ENCODE data around the gene SHISA8. TPM values are rescaled to one million over a fixed set of nuclear protein-coding genes. Genes with fewer than 3 reads are reported as not detected.

Gene SHISA8
- polyA plus RNA-seq, 1 donor from 2014 or later, result 1.7 TPM

DNA sequence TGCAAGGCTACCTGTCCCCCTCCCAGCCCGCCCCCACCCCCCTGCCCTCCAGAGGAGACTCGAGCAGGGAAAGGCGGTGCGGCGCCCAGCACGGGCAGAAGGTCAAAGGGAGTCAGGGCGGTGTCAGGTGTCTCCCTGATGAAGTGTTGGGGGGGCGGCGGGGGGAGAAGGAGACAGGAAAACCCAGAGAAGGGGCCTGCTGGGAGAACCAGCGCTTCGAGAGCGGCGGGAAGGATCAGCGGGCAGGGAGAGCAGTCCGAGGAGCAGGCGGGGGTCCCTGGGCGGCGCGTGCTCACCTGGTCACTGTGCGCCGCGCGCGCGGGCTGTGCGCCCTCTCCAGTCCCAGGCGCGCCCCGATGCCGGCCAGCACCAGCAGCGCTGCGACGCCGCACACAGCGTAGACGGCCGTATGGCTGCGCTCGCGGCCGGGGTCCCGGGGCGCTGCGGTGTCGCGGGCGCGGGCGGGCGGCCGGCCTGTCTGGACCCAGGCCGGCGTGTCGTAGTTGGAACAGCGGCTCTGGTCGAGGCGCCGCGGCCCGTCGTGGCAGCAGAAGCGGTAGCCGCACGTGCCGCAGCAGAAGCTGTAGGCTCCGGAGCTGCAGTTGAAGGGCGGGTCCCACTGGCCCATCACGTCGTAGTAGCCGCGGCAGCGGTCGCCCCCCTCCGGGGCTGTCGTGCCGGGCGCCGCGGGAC is 886 bp downstream of the SHISA8 start:
- Mint-ChIP-seq H3K9me3 (no peaks in the 10 kb centered on the region), H3K36me3 (peaks cover 2% of the 10 kb centered on the region), H3K4me3 (peak overlapping the region; percentile 51 to 92 (median 84)), H3K4me1 (peaks cover 24 to 47% (median 34%) of the 10 kb centered on the region in 3 donors), H3K27me3 (peaks cover 18% of the 10 kb centered on the region), H3K27ac (peak overlapping the region in 1 of 3 donors; percentile 83)

DNA sequence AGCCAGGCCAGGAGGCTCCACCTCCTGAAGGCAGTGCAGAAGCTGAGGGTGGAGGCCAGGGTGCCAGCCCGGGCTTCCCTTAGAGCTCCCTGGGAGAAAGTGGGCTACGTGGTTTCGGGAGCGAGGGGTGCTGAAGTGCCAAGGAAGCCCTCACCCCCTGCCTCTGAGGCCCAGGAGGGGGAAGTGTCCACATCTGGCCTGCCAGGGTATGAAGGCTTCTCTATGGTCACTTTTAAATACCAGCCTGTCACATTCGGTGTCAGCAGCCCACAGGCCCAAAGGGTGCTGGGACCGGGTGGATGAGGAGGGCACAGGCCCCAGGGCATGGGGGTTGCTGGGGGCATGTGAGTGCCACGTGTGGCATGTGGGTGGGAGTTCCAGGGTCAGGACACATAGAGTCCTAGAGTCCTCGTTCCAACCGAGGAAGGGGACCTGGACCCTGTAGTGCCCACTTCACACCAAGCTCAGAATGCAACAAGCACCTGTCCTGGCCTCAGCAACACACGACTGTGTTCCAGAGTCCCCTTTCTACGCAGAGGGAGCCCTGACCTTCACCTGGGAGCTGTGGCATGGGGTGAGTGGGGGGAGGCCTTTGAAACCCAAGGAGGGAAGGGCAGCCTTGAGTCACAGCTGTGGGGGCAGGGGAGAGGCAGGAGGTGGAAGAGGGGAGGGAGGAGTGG is 1.7 kb downstream of the SHISA8 start:
- peaks cover 2% of the 10 kb centered on the region for H3K36me3 Mint-ChIP-seq
- peaks cover 18% of the 10 kb centered on the region for H3K27me3 Mint-ChIP-seq
- peak overlapping the region; percentile 83 for H3K27ac Mint-ChIP-seq
- peak overlapping the region; percentile 51 to 91 (median 85) for H3K4me3 Mint-ChIP-seq
- H3K9me3 Mint-ChIP-seq, result no peaks in the 10 kb centered on the region
- H3K4me1 Mint-ChIP-seq, result peaks cover 23 to 47% (median 37%) of the 10 kb centered on the region in 3 donors

- H3K27ac Mint-ChIP-seq, result peak overlapping the region; percentile 83
- no peaks in the 10 kb centered on the region for H3K9me3 Mint-ChIP-seq
- peak overlapping the region; percentile 51 to 91 (median 85) for H3K4me3 Mint-ChIP-seq
- H3K36me3 Mint-ChIP-seq, result peaks cover 2% of the 10 kb centered on the region
- peaks cover 19 to 43% (median 34%) of the 10 kb centered on the region in 3 donors for H3K4me1 Mint-ChIP-seq
- H3K27me3 Mint-ChIP-seq, result peaks cover 18% of the 10 kb centered on the region
Measured at GRCh38 chr22:41912338-41913039, 2.4 kb downstream of the SHISA8 start.

DNA sequence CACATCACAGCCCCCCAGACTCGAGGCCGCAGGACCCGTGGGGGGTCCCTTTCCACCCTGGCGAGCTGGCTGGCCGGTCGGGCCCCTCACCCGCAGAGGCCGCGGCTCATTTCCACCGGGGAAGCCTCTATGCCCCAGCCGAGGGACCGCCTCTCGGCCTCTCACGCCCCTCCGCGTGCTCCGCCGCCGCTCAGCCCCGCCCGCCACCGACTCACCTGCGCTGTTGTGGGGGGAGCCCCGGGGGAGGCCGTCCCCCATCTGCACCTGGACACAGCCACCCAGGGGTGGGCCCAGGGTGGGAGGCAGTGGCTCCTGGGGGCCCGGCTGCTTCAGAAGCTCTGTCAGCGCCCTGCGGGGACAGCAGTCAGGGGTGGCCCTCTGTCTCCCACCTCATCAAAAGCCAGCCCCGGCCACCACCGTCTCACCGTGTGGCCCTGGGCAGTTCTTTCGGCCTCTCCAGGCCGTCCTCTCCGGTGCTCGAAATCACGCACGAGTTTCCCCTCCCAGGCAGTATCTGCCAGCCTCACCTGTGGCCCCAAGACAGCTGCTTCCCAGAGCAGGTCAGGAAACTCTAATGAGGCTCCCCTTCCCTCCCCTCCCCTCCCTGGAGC is 3.8 kb downstream of the SHISA8 start:
- Mint-ChIP-seq H3K4me1 (peaks cover 15 to 36% (median 31%) of the 10 kb centered on the region in 3 donors), H3K27ac (peak overlapping the region; percentile 73 to 91 (median 83))

DNA sequence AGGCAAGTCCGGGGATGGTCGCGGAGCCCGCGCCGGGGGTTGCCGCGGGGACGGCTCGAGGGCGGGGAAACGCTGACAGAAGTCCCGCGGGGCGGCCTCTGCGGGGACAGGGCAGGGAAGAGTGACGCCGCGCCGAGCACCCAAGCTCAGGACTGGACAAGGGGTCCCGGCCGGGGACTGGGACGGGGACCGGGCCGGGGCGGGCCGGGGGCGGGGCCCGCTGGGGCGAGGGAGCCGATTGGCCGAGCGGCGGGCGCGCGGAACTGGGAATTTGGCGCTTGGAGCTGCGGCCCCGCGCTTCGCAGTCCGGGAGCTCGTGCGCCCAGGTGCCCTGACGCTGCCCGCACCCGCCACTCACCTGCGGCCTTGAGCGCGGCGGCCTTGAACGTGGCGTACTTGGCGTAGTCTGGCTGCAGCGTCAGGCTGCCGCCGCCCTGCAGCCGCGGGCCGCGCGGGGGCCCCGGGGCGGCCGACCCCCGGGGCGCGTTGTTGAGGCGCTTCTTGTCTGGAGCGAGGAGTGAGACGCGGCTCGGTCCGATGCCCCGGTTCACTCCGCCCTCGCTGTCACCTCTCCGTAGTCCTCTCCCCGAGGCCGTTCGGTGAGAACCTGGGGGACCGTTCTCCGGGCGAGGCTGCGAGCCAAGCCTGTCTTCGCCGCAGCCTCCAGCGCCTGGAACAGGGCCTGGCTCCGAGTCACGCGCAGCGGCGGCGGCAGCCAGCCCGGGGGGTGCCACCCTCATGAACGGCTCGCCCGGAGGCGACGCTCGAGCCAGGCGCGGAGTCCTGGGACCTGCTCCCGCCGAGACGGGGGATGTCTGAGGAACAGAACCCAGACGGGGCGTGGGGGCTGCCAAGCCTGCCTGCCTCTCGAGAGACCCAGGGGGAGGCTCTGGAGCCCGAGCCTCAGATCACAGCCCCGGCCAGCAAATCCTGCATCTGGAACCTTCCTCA is 4.5 kb downstream of the SHISA8 start:
- Mint-ChIP-seq H3K36me3 (peaks cover 6% of the 10 kb centered on the region), H3K4me1 (peaks cover 9 to 31% (median 29%) of the 10 kb centered on the region in 3 donors), H3K4me3 (peak overlapping the region; percentile 71 to 86 (median 80)), H3K9me3 (no peaks in the 10 kb centered on the region), H3K27ac (peak overlapping the region in 2 of 3 donors; percentile 83 to 91), H3K27me3 (peaks cover 11% of the 10 kb centered on the region)

More for the DNA sequence above, 3.8 kb downstream of the SHISA8 start:
- Mint-ChIP-seq H3K9me3 (no peaks in the 10 kb centered on the region), H3K4me3 (peak overlapping the region; percentile 41 to 92 (median 84)), H3K27me3 (peaks cover 16% of the 10 kb centered on the region), H3K36me3 (peaks cover 4% of the 10 kb centered on the region)

- Mint-ChIP-seq H3K27me3 (peaks cover 11% of the 10 kb centered on the region), H3K9me3 (no peaks in the 10 kb centered on the region), H3K4me1 (peaks cover 9 to 31% (median 29%) of the 10 kb centered on the region in 3 donors), H3K4me3 (peak overlapping the region; percentile 60 to 90 (median 84)), H3K36me3 (peaks cover 6% of the 10 kb centered on the region), H3K27ac (peak overlapping the region; percentile 96 to 99 (median 97))
Measured at GRCh38 chr22:41909310-41910049, 5.4 kb downstream of the SHISA8 start.

GRCh38 chr22:41908411-41909309 is 6.2 kb downstream of the SHISA8 start:
- H3K27me3 Mint-ChIP-seq, result peaks cover 11% of the 10 kb centered on the region
- peak overlapping the region; percentile 96 to 99 (median 97) for H3K27ac Mint-ChIP-seq
- peak overlapping the region; percentile 60 to 90 (median 88) for H3K4me3 Mint-ChIP-seq
- peaks cover 6% of the 10 kb centered on the region for H3K36me3 Mint-ChIP-seq
- no peaks in the 10 kb centered on the region for H3K9me3 Mint-ChIP-seq
- peaks cover 9 to 31% (median 29%) of the 10 kb centered on the region in 3 donors for H3K4me1 Mint-ChIP-seq

DNA sequence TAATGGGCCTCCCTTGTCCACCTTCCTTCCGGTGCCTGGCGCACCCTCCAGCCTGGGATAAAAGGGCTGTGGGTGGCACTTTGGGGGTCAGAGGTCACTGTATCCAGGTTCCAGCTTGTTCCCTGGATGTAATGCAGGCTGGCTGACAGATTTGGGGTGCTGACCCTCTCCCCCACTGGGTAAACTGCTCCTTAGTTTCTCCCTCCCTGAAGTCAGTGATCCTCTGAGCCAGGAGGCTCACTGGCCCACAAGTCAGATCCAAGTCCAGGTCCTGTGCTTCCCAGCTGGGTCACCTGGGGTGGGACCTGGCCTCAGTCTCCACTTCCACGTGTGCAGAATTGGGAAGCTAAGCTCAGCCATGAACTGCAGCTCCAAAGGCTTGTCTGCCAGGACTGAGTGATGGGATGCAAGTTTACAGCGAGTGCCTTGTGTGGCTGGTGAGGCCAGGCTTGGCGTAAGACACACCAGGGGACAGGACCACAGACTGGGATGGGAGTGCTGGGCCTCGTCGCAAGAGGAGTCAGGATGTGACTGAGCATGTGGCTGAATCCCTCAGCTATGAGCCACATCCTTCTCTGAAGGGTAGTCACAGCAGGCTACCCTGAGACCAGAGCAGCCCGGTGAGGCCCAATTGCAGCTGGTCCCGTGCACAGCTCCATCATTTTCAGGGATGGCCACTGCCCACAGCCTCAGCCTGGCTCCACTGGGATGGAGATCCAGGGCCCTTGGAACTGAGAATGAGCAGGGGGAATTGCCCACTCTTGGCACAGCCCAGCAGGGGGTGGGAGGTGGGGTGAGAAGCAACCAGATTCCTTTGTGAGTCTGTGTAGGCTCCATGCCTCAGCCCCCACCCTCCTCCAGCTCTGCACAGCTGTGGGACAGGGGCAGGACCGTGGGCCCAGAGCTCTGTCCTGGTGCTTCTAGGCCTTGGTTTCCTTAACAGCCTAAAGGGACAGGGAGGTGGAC is 7.2 kb downstream of the SHISA8 start:
- Mint-ChIP-seq H3K9me3 (no peaks in the 10 kb centered on the region), H3K27me3 (peaks cover 10% of the 10 kb centered on the region), H3K4me3 (peak overlapping the region in 3 of 4 donors; percentile 41 to 90 (median 88)), H3K27ac (peak overlapping the region; percentile 55 to 99 (median 87)), H3K4me1 (peaks cover 9 to 25% (median 24%) of the 10 kb centered on the region in 3 donors), H3K36me3 (peaks cover 6% of the 10 kb centered on the region)

DNA sequence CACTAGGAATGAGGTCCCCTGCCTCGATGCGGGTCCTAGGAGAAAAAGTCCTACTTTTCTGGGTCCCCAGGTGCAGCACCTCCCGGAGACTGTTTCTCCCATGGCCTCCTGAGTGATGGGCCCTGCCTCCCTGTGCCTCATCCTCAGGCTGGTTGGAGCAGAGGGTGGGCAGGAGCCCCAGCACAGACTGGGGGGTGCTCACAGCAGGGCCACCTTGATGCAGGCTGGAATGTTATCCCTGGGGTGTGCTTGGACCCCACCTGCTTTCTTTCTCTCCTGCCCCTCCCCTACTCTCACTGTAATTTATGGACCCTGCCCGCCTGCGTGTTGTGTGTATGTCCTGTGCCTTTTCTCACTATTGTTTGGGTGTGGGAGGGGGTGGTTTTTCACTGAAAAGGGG is 8.1 kb downstream of the SHISA8 start:
- peaks cover 6% of the 10 kb centered on the region for H3K27me3 Mint-ChIP-seq
- peak overlapping the region in 2 of 4 donors; percentile 32 to 90 for H3K4me3 Mint-ChIP-seq
- H3K36me3 Mint-ChIP-seq, result peaks cover 6% of the 10 kb centered on the region
- peaks cover 9 to 18% (median 18%) of the 10 kb centered on the region in 3 donors for H3K4me1 Mint-ChIP-seq
- peak overlapping the region; percentile 55 to 99 (median 87) for H3K27ac Mint-ChIP-seq
- no peaks in the 10 kb centered on the region for H3K9me3 Mint-ChIP-seq

DNA sequence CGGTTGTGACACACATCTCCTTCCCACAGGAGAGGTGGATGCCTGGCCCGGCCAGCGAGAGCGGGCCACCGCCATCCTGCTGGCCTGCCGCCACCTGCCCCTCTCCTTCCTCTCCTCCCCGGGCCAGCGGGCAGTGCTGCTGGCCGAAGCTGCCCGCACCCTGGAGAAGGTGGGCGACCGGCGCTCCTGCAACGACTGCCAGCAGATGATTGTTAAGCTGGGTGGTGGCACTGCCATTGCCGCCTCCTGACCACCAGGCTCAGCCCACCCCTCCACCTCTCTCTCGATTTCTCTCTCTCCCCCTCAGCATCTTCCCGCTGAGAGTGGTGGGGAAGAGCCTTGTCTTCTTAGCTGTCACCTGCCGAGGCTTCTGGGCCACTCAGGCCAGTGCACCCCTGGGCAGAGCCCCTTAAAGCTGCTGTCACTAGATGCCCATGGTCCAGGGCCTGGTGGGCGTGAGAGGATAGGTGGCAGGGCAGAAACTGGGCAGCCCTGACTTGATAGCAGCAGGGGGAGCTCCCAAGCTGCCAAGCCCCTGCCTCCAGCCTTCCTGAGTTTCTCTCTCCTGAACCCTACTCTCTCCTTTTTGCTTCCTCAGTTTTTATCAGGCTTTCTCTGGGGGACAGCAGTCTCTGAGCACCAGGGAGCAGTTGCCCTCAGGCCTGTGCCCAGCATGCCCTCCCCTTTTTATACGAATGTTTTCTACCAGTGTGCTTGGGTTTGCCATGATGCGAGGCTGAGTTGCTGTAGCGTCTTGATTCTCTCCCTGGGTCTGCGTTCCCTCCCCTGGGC is 9.3 kb downstream of the SHISA8 start:
- Mint-ChIP-seq H3K4me1 (peaks cover 9 to 14% (median 14%) of the 10 kb centered on the region in 3 donors), H3K27me3 (peaks cover 1% of the 10 kb centered on the region), H3K27ac (peak overlapping the region in 2 of 3 donors; percentile 39 to 78), H3K4me3 (no peak overlapping the region), H3K9me3 (no peaks in the 10 kb centered on the region), H3K36me3 (peaks cover 6% of the 10 kb centered on the region)
